HEK293 (cell line): ENCODE results near the gene LAMA2.

Experiments
- KLF1 ChIP-seq: fragments of 450-650 bp; formaldehyde crosslinking; IDR thresholded peaks from 2 replicates; pipeline ENCODE4 v1.5.1; 2016; ENCODE audit warnings: missing biosample characterization, missing genetic modification characterization
- SCRT2 ChIP-seq: fragments of 450-650 bp; formaldehyde crosslinking; IDR thresholded peaks from 2 replicates; pipeline ENCODE4 v1.5.1; 2016; ENCODE audit warnings: missing biosample characterization, missing genetic modification characterization
- YY1 ChIP-seq: fragments of 450-650 bp; formaldehyde crosslinking; IDR thresholded peaks from 2 replicates; pipeline ENCODE4 v1.5.1; 2018; ENCODE audit warnings: missing biosample characterization, missing genetic modification characterization
- ZBTB48 ChIP-seq: fragments of 450-650 bp; formaldehyde crosslinking; IDR thresholded peaks from 2 replicates; pipeline ENCODE4 v1.5.1; 2016; ENCODE audit warnings: missing biosample characterization, missing genetic modification characterization
- ZNF785 ChIP-seq: fragments of 450-650 bp; formaldehyde crosslinking; IDR thresholded peaks from 2 replicates; pipeline ENCODE4 v1.5.1; 2016; ENCODE audit warnings: missing biosample characterization, missing genetic modification characterization
- ZNF792 ChIP-seq: fragments of 450-650 bp; formaldehyde crosslinking; IDR thresholded peaks from 2 replicates; pipeline ENCODE4 v1.5.1; 2016; ENCODE audit warnings: missing biosample characterization, missing genetic modification characterization
- TF ChIP-seq, protein P1 (sequence below): fragments of 450-650 bp; formaldehyde crosslinking; IDR thresholded peaks from 2 replicates; pipeline ENCODE4 v1.5.1; 2016; ENCODE audit warnings: missing biosample characterization, missing genetic modification characterization
- TF ChIP-seq, protein P2 (sequence below): fragments of 450-650 bp; formaldehyde crosslinking; IDR thresholded peaks from 2 replicates; pipeline ENCODE4 v1.5.1; 2016; ENCODE audit warnings: missing biosample characterization, missing genetic modification characterization, borderline replicate concordance
- TF ChIP-seq, protein P3 (sequence below): fragments of 450-650 bp; formaldehyde crosslinking; IDR thresholded peaks from 2 replicates; pipeline ENCODE4 v1.5.1; 2016; ENCODE audit warnings: missing biosample characterization, missing genetic modification characterization

DNA sequence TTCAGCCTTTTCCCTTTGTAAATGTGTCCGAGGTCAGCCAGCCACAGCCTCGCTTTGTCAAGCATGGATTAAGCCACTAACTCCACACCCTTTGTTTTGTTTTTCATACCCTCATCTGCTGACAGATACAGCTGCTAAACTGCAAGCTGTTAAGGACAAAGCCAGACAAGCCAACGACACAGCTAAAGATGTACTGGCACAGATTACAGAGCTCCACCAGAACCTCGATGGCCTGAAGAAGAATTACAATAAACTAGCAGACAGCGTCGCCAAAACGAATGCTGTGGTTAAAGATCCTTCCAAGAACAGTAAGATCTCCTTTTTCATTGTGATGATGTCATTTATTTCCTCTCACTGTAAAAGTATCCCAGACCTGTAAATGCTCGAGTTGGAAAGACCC lies 557.8 kb downstream of the LAMA2 start:
- TF ChIP-seq ZBTB48 (tag by site-specific recombination) (no peak), ZNF792 (tag by site-specific recombination) (no peak), YY1 (tag by site-specific recombination) (no peak), KLF1 (no peak), SCRT2 (tag by site-specific recombination) (no peak), ZNF785 (tag by site-specific recombination) (no peak)
- TF ChIP-seq, protein P1, sequence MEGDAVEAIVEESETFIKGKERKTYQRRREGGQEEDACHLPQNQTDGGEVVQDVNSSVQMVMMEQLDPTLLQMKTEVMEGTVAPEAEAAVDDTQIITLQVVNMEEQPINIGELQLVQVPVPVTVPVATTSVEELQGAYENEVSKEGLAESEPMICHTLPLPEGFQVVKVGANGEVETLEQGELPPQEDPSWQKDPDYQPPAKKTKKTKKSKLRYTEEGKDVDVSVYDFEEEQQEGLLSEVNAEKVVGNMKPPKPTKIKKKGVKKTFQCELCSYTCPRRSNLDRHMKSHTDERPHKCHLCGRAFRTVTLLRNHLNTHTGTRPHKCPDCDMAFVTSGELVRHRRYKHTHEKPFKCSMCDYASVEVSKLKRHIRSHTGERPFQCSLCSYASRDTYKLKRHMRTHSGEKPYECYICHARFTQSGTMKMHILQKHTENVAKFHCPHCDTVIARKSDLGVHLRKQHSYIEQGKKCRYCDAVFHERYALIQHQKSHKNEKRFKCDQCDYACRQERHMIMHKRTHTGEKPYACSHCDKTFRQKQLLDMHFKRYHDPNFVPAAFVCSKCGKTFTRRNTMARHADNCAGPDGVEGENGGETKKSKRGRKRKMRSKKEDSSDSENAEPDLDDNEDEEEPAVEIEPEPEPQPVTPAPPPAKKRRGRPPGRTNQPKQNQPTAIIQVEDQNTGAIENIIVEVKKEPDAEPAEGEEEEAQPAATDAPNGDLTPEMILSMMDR (tag by site-specific recombination): 0 out of 2 replicates have a peak, but pooled peaks have one; percentile 10
- TF ChIP-seq, protein P2, sequence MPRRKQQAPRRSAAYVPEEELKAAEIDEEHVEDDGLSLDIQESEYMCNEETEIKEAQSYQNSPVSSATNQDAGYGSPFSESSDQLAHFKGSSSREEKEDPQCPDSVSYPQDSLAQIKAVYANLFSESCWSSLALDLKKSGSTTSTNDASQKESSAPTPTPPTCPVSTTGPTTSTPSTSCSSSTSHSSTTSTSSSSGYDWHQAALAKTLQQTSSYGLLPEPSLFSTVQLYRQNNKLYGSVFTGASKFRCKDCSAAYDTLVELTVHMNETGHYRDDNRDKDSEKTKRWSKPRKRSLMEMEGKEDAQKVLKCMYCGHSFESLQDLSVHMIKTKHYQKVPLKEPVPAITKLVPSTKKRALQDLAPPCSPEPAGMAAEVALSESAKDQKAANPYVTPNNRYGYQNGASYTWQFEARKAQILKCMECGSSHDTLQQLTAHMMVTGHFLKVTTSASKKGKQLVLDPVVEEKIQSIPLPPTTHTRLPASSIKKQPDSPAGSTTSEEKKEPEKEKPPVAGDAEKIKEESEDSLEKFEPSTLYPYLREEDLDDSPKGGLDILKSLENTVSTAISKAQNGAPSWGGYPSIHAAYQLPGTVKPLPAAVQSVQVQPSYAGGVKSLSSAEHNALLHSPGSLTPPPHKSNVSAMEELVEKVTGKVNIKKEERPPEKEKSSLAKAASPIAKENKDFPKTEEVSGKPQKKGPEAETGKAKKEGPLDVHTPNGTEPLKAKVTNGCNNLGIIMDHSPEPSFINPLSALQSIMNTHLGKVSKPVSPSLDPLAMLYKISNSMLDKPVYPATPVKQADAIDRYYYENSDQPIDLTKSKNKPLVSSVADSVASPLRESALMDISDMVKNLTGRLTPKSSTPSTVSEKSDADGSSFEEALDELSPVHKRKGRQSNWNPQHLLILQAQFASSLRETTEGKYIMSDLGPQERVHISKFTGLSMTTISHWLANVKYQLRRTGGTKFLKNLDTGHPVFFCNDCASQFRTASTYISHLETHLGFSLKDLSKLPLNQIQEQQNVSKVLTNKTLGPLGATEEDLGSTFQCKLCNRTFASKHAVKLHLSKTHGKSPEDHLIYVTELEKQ (tag by site-specific recombination): no peak
- TF ChIP-seq, protein P3, sequence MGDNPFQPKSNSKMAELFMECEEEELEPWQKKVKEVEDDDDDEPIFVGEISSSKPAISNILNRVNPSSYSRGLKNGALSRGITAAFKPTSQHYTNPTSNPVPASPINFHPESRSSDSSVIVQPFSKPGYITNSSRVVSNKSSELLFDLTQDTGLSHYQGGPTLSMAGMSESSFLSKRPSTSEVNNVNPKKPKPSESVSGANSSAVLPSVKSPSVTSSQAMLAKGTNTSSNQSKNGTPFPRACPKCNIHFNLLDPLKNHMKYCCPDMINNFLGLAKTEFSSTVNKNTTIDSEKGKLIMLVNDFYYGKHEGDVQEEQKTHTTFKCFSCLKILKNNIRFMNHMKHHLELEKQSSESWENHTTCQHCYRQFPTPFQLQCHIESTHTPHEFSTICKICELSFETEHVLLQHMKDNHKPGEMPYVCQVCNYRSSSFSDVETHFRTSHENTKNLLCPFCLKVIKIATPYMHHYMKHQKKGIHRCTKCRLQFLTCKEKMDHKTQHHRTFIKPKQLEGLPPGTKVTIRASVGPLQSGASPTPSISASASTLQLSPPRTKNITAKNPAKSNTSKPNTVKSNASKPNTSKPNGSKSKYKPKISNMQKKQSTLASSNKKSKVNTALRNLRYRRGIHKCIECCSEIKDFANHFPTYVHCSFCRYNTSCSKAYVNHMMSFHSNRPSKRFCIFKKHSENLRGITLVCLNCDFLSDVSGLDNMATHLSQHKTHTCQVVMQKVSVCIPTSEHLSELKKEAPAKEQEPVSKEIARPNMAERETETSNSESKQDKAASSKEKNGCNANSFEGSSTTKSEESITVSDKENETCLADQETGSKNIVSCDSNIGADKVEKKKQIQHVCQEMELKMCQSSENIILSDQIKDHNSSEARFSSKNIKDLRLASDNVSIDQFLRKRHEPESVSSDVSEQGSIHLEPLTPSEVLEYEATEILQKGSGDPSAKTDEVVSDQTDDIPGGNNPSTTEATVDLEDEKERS: no peak
